Bone marrow (tissue), 2 donors: Measurements from ENCODE around the gene EVI5L.

Source experiments
- DNase-seq, 2 donors: peaks; one replicate each; lab custom pipeline; 2025; lab: John Stamatoyannopoulos, UW

Gene EVI5L

GRCh38 chr19:7860714-7861618 is 30.9 kb downstream of the EVI5L start:
- no peak for DNase-seq

- DNase-seq: no peak
Observed at GRCh38 chr19:7861619-7862412, 31.8 kb downstream of the EVI5L start.

GRCh38 chr19:7862413-7862951 is 32.5 kb downstream of the EVI5L start:
- DNase-seq: no peak

GRCh38 chr19:7863157-7863970 is 33.3 kb downstream of the EVI5L start:
- no peak for DNase-seq

- no peak for DNase-seq
Observed at GRCh38 chr19:7863971-7864689, 34.1 kb downstream of the EVI5L start.

- no peak for DNase-seq
Observed at GRCh38 chr19:7864690-7865074, 34.7 kb downstream of the EVI5L start.

GRCh38 chr19:7865262-7865911 is 35.4 kb downstream of the EVI5L start:
- no peak for DNase-seq

GRCh38 chr19:7866399-7867091 is 36.5 kb downstream of the EVI5L start:
- DNase-seq: no peak

- DNase-seq: no peak
Observed at GRCh38 chr19:7867092-7867844, 37.2 kb downstream of the EVI5L start.

GRCh38 chr19:7868326-7868670 is 38.3 kb downstream of the EVI5L start:
- DNase-seq: no peak

GRCh38 chr19:7868671-7869452 is 38.8 kb downstream of the EVI5L start:
- peak; percentile 27 to 73 for DNase-seq

GRCh38 chr19:7869453-7869909 is 39.5 kb downstream of the EVI5L start:
- no peak for DNase-seq

- DNase-seq: no peak
Observed at GRCh38 chr19:7869910-7870511, 40.0 kb downstream of the EVI5L start.

GRCh38 chr19:7870571-7871436 is 40.8 kb downstream of the EVI5L start:
- no peak for DNase-seq

GRCh38 chr19:7871437-7872305 is 41.7 kb downstream of the EVI5L start:
- peak; percentile 15 to 66 for DNase-seq
